Aorta (tissue), 5 donors: ENCODE data around the gene TTLL11. TPM values are rescaled to one million over a fixed set of nuclear protein-coding genes. Genes with fewer than 3 reads are reported as not detected.

Source experiments
- ATAC-seq: fragments of 200-7000 bp; cut with Tn5 transposase; one replicate; pipeline ENCODE4 v1.9.1; 2022; ENCODE audit warnings: moderate library complexity; ENCODE audit not compliant: low FRiP score
- DNase-seq, 2 donors: peaks; one replicate each; pipeline ENCODE4 v3.0.0-alpha.2; 2020
- H3K27ac ChIP-seq, 2 donors: one replicate each; pipeline ENCODE4 v1.5.1; 2013; ENCODE audit warnings: low read length in 2 of 2, mild to moderate bottlenecking in 2 of 2, moderate library complexity in 2 of 2, control low read depth in 1 of 2, inconsistent platforms in 1 of 2, low read depth in 1 of 2
- H3K27me3 ChIP-seq, 2 donors: one replicate each; pipeline ENCODE4 v1.6.1; 2013; ENCODE audit warnings: control low read depth in 1 of 2, low read length in 1 of 2, mild to moderate bottlenecking in 1 of 2, moderate library complexity in 1 of 2; ENCODE audit not compliant: insufficient read depth in 2 of 2, control insufficient read depth in 1 of 2
- H3K36me3 ChIP-seq, 2 donors: one replicate each; pipeline ENCODE4 v1.6.1; 2013; ENCODE audit warnings: control low read depth in 1 of 2, low read length in 1 of 2, mild to moderate bottlenecking in 1 of 2; ENCODE audit not compliant: insufficient read depth in 2 of 2, control insufficient read depth in 1 of 2
- H3K4me1 ChIP-seq, 2 donors: one replicate each; pipeline ENCODE4 v1.6.1; 2013; ENCODE audit warnings: low read length in 2 of 2, control low read depth in 1 of 2, mild to moderate bottlenecking in 1 of 2, moderate library complexity in 1 of 2; ENCODE audit not compliant: insufficient read depth in 2 of 2, control insufficient read depth in 1 of 2
- H3K4me3 ChIP-seq, 2 donors: one replicate each; pipeline ENCODE4 v1.5.1; 2013; ENCODE audit warnings: low read length in 2 of 2, control low read depth in 1 of 2, mild to moderate bottlenecking in 1 of 2
- H3K9me3 ChIP-seq: one replicate; pipeline ENCODE4 v1.6.1; 2013; ENCODE audit warnings: mild to moderate bottlenecking, low read length; ENCODE audit not compliant: control insufficient read depth
- WGBS, 2 donors: extraction: QIAGEN DNeasy Blood & Tissue Kit; methylation state at CpG; one replicate each; pipeline ENCODE4 v1.1.7; 2013; 5-methylcytosine and 5-hydroxymethylcytosine counted together
- intact Hi-C, 2 donors: fragments of 100-400 bp; cut with DNase I; formaldehyde crosslinking; loops; one replicate each; pipeline versions ENCODE4 v1.14.2 to v1.15.0; 2022
- polyA plus RNA-seq, 2 donors: library from polyadenylated mRNA; stranded (reverse); fragments of 200-250 nt; gene quantifications; one replicate each; pipeline ENCODE4 v1.2.3, GENCODE V29; 2013
- total RNA-seq, 2 donors: library from RNA; stranded (reverse); fragmentation: NEBNext Ultra II Directional; extraction: Animal tissue kit (Norgen Biotek cat#: 25700); gene quantifications; one replicate each; pipeline ENCODE4 v1.2.1, GENCODE V29; 2021
- donor health status: healthy with polysubstance abuse.
- donor health status: Bipolar disorder and iron deficiency.
- donor health status: DM: no; HTN: no; CAD: no.
- donor health status: DM: no; HTN: no; CAD: no.
- donor health status: DM: yes; HTN: yes; CAD: no.

Gene TTLL11
- total and polyA plus RNA-seq, 4 donors: 7.7 to 31.4 (median 18.3) TPM

DNA sequence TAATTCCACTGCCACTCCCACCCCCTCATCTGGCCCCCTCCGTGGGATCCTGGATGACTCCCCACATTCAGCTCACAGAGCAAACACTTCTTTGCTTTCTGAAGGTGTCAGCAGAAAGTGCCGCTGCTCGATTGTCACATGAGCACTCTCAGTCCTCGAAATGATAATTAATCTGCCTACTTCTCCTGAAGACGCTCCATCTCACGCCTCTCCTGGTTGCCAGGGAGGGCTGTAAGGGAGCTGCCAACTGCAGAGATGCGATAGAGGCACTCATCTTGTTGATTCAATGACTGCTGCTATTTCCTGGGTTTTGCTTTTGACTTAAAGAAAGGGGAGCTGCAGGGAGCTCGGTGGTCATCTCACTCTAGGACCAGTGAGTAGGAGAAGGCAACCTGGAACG, 235.2 kb downstream of the TTLL11 start:
- DNase-seq: no peak
- no peak overlapping the region for H3K27ac ChIP-seq
- WGBS, 2 donors: 81 to 87% methylated on average over 9 of the region's 9 CpGs
- no peaks in the 10 kb centered on the region for H3K27me3 ChIP-seq
- no peak for ATAC-seq
- no peaks in the 10 kb centered on the region for H3K9me3 ChIP-seq
- no peak overlapping the region for H3K4me3 ChIP-seq
- H3K4me1 ChIP-seq: no peaks in the 10 kb centered on the region
- H3K36me3 ChIP-seq: no peaks in the 10 kb centered on the region
- intact Hi-C loops: no loop called here

DNA sequence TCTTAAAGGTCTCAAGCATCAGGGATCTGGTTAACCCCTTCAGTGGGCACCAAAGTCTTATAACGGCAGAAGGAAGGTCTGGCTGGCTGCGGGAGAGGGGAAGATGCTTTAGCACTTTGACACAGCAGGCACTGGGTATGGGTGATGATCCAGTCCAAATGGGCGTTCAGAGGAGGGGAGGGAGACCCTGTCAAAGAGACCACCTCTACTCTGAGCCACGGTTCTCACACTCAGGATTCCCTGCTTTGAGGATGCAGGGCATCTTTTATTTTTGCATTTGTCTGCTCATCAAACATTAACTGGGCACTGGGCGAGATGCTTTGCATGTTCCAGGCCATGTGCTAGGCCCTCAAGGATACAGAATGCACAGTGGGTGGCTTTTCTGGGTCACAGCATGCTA, 237.6 kb downstream of the TTLL11 start:
- Histone ChIP-seq H3K4me3 (no peak overlapping the region), H3K27ac (no peak overlapping the region), H3K9me3 (no peaks in the 10 kb centered on the region), H3K4me1 (no peaks in the 10 kb centered on the region), H3K36me3 (no peaks in the 10 kb centered on the region), H3K27me3 (no peaks in the 10 kb centered on the region)
- 81 to 92% methylated on average over 5 of the region's 5 CpGs for WGBS, 2 donors
- intact Hi-C loops: no loop called here
- DNase-seq (no peak), ATAC-seq (no peak)

GRCh38 chr9:121853617-121854395, 239.3 kb downstream of the TTLL11 start:
- intact Hi-C loops: no loop called here
- H3K27me3 ChIP-seq: no peaks in the 10 kb centered on the region
- no peak overlapping the region for H3K4me3 ChIP-seq
- ATAC-seq (peak; percentile 12), DNase-seq (peak in 1 of 2 donors; percentile 57)
- H3K27ac ChIP-seq: no peak overlapping the region
- 94 to 95% methylated on average over 11 of the region's 11 CpGs for WGBS, 2 donors
- no peaks in the 10 kb centered on the region for H3K4me1 ChIP-seq
- no peaks in the 10 kb centered on the region for H3K9me3 ChIP-seq
- no peaks in the 10 kb centered on the region for H3K36me3 ChIP-seq

- WGBS, 2 donors: 17 to 20% methylated on average over 29 of the region's 29 CpGs
- ATAC-seq: peak; percentile 67
- H3K27me3 ChIP-seq: no peaks in the 10 kb centered on the region
- H3K36me3 ChIP-seq: no peaks in the 10 kb centered on the region
- DNase-seq: peak; percentile 64 to 77
- H3K4me1 ChIP-seq: no peaks in the 10 kb centered on the region
- H3K4me3 ChIP-seq: no peak overlapping the region
- no peaks in the 10 kb centered on the region for H3K9me3 ChIP-seq
- peak overlapping the region in 1 of 2 donors; percentile 30 for H3K27ac ChIP-seq
- intact Hi-C loops: no loop called here
These were observed 240.2 kb downstream of the TTLL11 start for GRCh38 chr9:121852651-121853616.

DNA sequence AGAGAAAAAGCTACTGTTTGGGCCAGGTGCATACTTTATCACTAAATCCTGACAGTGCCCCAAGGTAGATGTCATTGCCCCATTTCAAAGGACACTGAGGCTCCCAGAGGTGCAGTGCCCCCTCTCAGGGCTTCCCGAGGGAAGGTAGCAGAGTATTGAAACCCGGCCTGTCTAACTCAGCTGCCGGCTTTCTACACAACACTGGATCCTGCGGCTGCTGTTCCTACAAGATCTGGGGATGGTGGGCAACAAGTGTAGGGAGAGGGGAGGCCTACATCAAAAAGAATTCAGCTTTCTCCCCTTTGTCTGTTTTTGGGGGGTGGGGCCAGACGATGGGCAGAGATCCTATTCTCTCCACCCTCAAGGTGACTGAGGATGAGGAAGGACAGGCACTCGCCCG, 240.9 kb downstream of the TTLL11 start:
- intact Hi-C loops: no loop called here
- no peaks in the 10 kb centered on the region for H3K27me3 ChIP-seq
- H3K9me3 ChIP-seq: no peaks in the 10 kb centered on the region
- H3K4me3 ChIP-seq: no peak overlapping the region
- peak overlapping the region in 1 of 2 donors; percentile 8 for H3K27ac ChIP-seq
- ATAC-seq (peak; percentile 8), DNase-seq (no peak)
- H3K36me3 ChIP-seq: no peaks in the 10 kb centered on the region
- no peaks in the 10 kb centered on the region for H3K4me1 ChIP-seq
- WGBS, 2 donors: 68 to 74% methylated on average over 7 of the region's 7 CpGs

- ATAC-seq: peak; percentile 71
- intact Hi-C loops: no loop called here
- Histone ChIP-seq H3K4me1 (no peaks in the 10 kb centered on the region), H3K9me3 (no peaks in the 10 kb centered on the region), H3K36me3 (no peaks in the 10 kb centered on the region), H3K27ac (no peak overlapping the region), H3K4me3 (no peak overlapping the region), H3K27me3 (no peaks in the 10 kb centered on the region)
- 92 to 93% methylated on average over 9 of the region's 9 CpGs for WGBS, 2 donors
- peak in 1 of 2 donors; percentile 69 for DNase-seq
These were observed 241.4 kb downstream of the TTLL11 start for GRCh38 chr9:121851641-121852091.

DNA sequence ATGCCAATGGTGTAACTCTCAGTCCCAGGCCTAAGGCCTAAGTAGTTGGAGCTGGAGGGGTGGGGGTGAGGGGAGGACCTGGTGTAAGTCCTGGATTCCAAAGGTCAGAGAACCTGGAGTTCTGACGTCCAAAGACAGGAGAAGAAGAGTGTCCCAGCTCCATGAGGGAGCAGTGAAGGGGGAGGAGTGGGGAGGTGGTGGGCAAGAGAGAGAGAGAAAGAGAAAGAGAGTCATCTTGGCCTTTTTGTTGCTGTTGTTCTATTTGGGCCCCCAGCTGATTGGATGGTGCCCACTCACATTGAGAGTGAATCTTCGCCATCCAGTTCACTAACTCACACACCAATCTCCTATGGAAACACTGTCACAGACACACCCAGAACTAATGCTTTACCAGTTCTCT, 242.7 kb downstream of the TTLL11 start:
- Histone ChIP-seq H3K27ac (no peak overlapping the region), H3K36me3 (no peaks in the 10 kb centered on the region), H3K4me3 (no peak overlapping the region), H3K9me3 (no peaks in the 10 kb centered on the region), H3K27me3 (no peaks in the 10 kb centered on the region), H3K4me1 (no peaks in the 10 kb centered on the region)
- ATAC-seq (no peak), DNase-seq (no peak)
- intact Hi-C loops: no loop called here
- WGBS, 2 donors: 94 to 95% methylated on average over 2 of the region's 2 CpGs

GRCh38 chr9:121849554-121849953, 243.6 kb downstream of the TTLL11 start:
- Histone ChIP-seq H3K9me3 (no peaks in the 10 kb centered on the region), H3K36me3 (no peaks in the 10 kb centered on the region), H3K4me3 (no peak overlapping the region), H3K27me3 (no peaks in the 10 kb centered on the region), H3K4me1 (no peaks in the 10 kb centered on the region), H3K27ac (no peak overlapping the region)
- 88 to 97% methylated on average over 4 of the region's 4 CpGs for WGBS, 2 donors
- ATAC-seq (no peak), DNase-seq (no peak)
- intact Hi-C loops: no loop called here
